Activated CD8-positive, alpha-beta T cell treated with anti-CD3 and anti-CD28 coated beads for 36 hours (primary cell): ENCODE data around the gene BSDC1. TPM values are rescaled to one million over a fixed set of nuclear protein-coding genes. Genes with fewer than 3 reads are reported as not detected.

Experiments used
- ATAC-seq: fragments of 200-7000 bp; cut with Tn5 transposase; one replicate; pipeline ENCODE4 v1.10.0; 2021; ENCODE audit warnings: mild to moderate bottlenecking, moderate library complexity
- CTCF ChIA-PET: fragments of 350-600 bp; sonication (Branson Sonifier 250); formaldehyde crosslinking; loops from one replicate; lab custom pipeline; 2021; ENCODE audit warnings: antibody characterized with exemption; lab: Charles Lee
- POLR2A ChIA-PET: fragments of 350-600 bp; sonication (Branson Sonifier 250); formaldehyde crosslinking; loops from one replicate; lab custom pipeline; 2021; ENCODE audit warnings: antibody characterized with exemption; lab: Charles Lee
- DNase-seq: peaks from one replicate; pipeline ENCODE4 v3.0.0-alpha.2; 2020
- H3K27ac Mint-ChIP-seq: one replicate; pipeline ENCODE4 v1.8.0; 2021; ENCODE audit warnings: mild to moderate bottlenecking, mixed read lengths
- H3K27me3 Mint-ChIP-seq: one replicate; pipeline ENCODE4 v1.8.0; 2021; ENCODE audit warnings: mixed read lengths
- H3K36me3 Mint-ChIP-seq: one replicate; pipeline ENCODE4 v1.8.0; 2021; ENCODE audit warnings: low read depth, mixed read lengths
- H3K4me1 Mint-ChIP-seq: one replicate; pipeline ENCODE4 v1.8.0; 2021; ENCODE audit warnings: low read depth, mixed read lengths
- H3K4me3 Mint-ChIP-seq: one replicate; pipeline ENCODE4 v1.8.0; 2021; ENCODE audit warnings: mild to moderate bottlenecking, moderate library complexity, mixed read lengths
- H3K9me3 Mint-ChIP-seq: one replicate; pipeline ENCODE4 v1.8.0; 2021; ENCODE audit warnings: mixed read lengths
- intact Hi-C: fragments of 100-400 bp; cut with micrococcal nuclease; formaldehyde crosslinking; loops from one replicate; pipeline ENCODE4 v1.10.0; 2022
- total RNA-seq, 2 experiments: library from RNA; stranded (reverse); gene quantifications; one replicate each; pipeline ENCODE4 v1.2.3, GENCODE V29; 2021
- TF ChIP-seq, protein P1 (sequence below): fragments of 200-600 bp; IDR thresholded peaks from one replicate; pipeline ENCODE4 v1.8.0; 2022; ENCODE audit warnings: antibody characterized with exemption, mild to moderate bottlenecking

BSDC1 gene
- total RNA-seq, 2 experiments from 2014 or later = 30.6 to 33.3 TPM

GRCh38 chr1:32367912-32368635 is 26.2 kb downstream of the BSDC1 start:
- no peak for DNase-seq
- ChIA-PET POLR2A (no interaction called here), CTCF (interaction anchor here (1.1 to 1.2 kb wide), 2 partner anchors 33 to 151 kb away, joined by 4 read pairs; no protein-coding TSS in a partner anchor)
- no peak for ATAC-seq
- peaks cover 5% of the 10 kb centered on the region for H3K36me3 Mint-ChIP-seq
- intact Hi-C loops = no loop called here
- TF ChIP-seq, protein P1, sequence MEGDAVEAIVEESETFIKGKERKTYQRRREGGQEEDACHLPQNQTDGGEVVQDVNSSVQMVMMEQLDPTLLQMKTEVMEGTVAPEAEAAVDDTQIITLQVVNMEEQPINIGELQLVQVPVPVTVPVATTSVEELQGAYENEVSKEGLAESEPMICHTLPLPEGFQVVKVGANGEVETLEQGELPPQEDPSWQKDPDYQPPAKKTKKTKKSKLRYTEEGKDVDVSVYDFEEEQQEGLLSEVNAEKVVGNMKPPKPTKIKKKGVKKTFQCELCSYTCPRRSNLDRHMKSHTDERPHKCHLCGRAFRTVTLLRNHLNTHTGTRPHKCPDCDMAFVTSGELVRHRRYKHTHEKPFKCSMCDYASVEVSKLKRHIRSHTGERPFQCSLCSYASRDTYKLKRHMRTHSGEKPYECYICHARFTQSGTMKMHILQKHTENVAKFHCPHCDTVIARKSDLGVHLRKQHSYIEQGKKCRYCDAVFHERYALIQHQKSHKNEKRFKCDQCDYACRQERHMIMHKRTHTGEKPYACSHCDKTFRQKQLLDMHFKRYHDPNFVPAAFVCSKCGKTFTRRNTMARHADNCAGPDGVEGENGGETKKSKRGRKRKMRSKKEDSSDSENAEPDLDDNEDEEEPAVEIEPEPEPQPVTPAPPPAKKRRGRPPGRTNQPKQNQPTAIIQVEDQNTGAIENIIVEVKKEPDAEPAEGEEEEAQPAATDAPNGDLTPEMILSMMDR = no peak
- peaks cover 15% of the 10 kb centered on the region for H3K4me1 Mint-ChIP-seq
- H3K4me3 Mint-ChIP-seq = no peak overlapping the region
- no peaks in the 10 kb centered on the region for H3K27me3 Mint-ChIP-seq
- no peak overlapping the region for H3K27ac Mint-ChIP-seq
- no peaks in the 10 kb centered on the region for H3K9me3 Mint-ChIP-seq

DNA sequence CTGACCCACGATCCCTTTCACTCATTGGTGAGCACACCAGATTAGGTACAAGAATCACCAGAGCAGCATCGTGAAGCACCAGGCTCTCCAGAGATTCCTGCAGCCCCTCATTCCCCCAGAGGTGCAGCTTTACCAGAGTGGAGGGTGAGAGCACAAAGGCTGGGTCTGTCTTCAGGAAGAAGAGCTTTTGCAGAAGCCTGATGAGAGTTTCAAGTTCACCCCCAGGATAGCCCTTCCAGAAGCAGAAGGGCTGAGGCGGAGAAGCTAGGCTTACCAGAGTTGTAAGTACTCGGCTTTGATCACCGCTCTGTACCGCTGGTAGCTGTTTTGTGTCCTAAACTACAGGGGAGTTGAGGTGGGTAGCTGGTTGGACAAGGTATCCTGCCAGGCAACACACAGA is 28.8 kb downstream of the BSDC1 start:
- Mint-ChIP-seq H3K9me3 (no peaks in the 10 kb centered on the region), H3K4me1 (peaks cover 9% of the 10 kb centered on the region), H3K27me3 (no peaks in the 10 kb centered on the region), H3K27ac (no peak overlapping the region), H3K36me3 (peaks cover 4% of the 10 kb centered on the region), H3K4me3 (no peak overlapping the region)
- intact Hi-C loops = no loop called here
- no peak for DNase-seq
- TF ChIP-seq, protein P1 = no peak
- POLR2A ChIA-PET = interaction anchor here (0.6 to 1.1 kb wide), 2 partner anchors 37 to 1181 kb away, joined by 3 to 4 read pairs; no protein-coding TSS in a partner anchor
- CTCF ChIA-PET = interaction anchor here (1.1 to 1.5 kb wide), 4 partner anchors 8 to 117 kb away, joined by 3 to 5 read pairs (median 4); no protein-coding TSS in a partner anchor
- no peak for ATAC-seq

- Mint-ChIP-seq H3K27me3 (no peaks in the 10 kb centered on the region), H3K27ac (no peak overlapping the region), H3K36me3 (peaks cover 4% of the 10 kb centered on the region), H3K4me1 (peaks cover 13% of the 10 kb centered on the region), H3K9me3 (no peaks in the 10 kb centered on the region), H3K4me3 (no peak overlapping the region)
- CTCF ChIA-PET = interaction anchor here (1.1 to 1.5 kb wide), 4 partner anchors 7 to 116 kb away, joined by 3 to 5 read pairs (median 4); no protein-coding TSS in a partner anchor
- POLR2A ChIA-PET = interaction anchor here (0.6 to 1.1 kb wide), 2 partner anchors 36 to 1181 kb away, joined by 3 to 4 read pairs; no protein-coding TSS in a partner anchor
- ATAC-seq (no peak), DNase-seq (no peak)
- intact Hi-C loops = no loop called here
- TF ChIP-seq, protein P1 = no peak
Measured at GRCh38 chr1:32364836-32365235, 29.4 kb downstream of the BSDC1 start.

DNA sequence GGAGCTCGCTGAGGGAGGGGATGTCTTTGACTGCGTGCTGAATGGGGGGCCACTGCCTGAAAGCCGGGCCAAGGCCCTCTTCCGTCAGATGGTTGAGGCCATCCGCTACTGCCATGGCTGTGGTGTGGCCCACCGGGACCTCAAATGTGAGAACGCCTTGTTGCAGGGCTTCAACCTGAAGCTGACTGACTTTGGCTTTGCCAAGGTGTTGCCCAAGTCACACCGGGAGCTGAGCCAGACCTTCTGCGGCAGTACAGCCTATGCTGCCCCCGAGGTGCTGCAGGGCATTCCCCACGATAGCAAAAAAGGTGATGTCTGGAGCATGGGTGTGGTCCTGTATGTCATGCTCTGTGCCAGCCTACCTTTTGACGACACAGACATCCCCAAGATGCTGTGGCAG is 30.5 kb downstream of the BSDC1 start:
- Mint-ChIP-seq H3K27me3 (no peaks in the 10 kb centered on the region), H3K27ac (no peak overlapping the region), H3K9me3 (no peaks in the 10 kb centered on the region), H3K4me1 (peaks cover 20% of the 10 kb centered on the region), H3K36me3 (peaks cover 1% of the 10 kb centered on the region), H3K4me3 (no peak overlapping the region)
- DNase-seq = no peak
- ChIA-PET CTCF (no interaction called here), POLR2A (interaction anchor here (0.6 to 1.5 kb wide), 4 partner anchors 8 to 67 kb away, joined by 3 to 4 read pairs (median 4); no protein-coding TSS in a partner anchor)
- intact Hi-C loops = no loop called here
- ATAC-seq = no peak
- TF ChIP-seq, protein P1 = no peak
